Neural crest cell (in vitro differentiated cells): ENCODE data around the gene TERF2IP. TPM values are rescaled to one million over a fixed set of nuclear protein-coding genes. Genes with fewer than 3 reads are reported as not detected.

Source experiments
- DNase-seq: peaks from one replicate; pipeline ENCODE4 v3.0.0; 2021; ENCODE audit warnings: low read depth, mixed read lengths, low spot score
- H3K27ac Mint-ChIP-seq: one replicate; pipeline ENCODE4 v1.8.0; 2021; ENCODE audit warnings: mild to moderate bottlenecking, mixed read lengths; ENCODE audit not compliant: unreplicated experiment
- H3K27me3 Mint-ChIP-seq: 2 replicates; pipeline ENCODE4 v1.8.0; 2021; ENCODE audit warnings: low read depth, mild to moderate bottlenecking, mixed read lengths
- H3K36me3 Mint-ChIP-seq: 2 replicates; pipeline ENCODE4 v1.8.0; 2021; ENCODE audit warnings: low read depth, mild to moderate bottlenecking, mixed read lengths
- H3K4me1 Mint-ChIP-seq: 2 replicates; pipeline ENCODE4 v1.8.0; 2021; ENCODE audit warnings: mixed read lengths
- H3K4me3 Mint-ChIP-seq: one replicate; pipeline ENCODE4 v1.8.0; 2021; ENCODE audit warnings: mild to moderate bottlenecking, mixed read lengths
- H3K9me3 Mint-ChIP-seq: 2 replicates; pipeline ENCODE4 v1.8.0; 2021; ENCODE audit warnings: mixed read lengths
- total RNA-seq: library from RNA; stranded (reverse); gene quantifications from 2 replicates; pipeline ENCODE4 v1.2.1, GENCODE V29; 2021
- TF ChIP-seq, protein P1 (sequence below): fragments of 200-600 bp; sonication (generic); conservative IDR thresholded peaks from 2 replicates; pipeline ENCODE4 v1.5.0; 2021; ENCODE audit warnings: antibody characterized with exemption, mild to moderate bottlenecking

TERF2IP gene
- total RNA-seq, 1 donor from 2014 or later: 47.2 TPM

DNA sequence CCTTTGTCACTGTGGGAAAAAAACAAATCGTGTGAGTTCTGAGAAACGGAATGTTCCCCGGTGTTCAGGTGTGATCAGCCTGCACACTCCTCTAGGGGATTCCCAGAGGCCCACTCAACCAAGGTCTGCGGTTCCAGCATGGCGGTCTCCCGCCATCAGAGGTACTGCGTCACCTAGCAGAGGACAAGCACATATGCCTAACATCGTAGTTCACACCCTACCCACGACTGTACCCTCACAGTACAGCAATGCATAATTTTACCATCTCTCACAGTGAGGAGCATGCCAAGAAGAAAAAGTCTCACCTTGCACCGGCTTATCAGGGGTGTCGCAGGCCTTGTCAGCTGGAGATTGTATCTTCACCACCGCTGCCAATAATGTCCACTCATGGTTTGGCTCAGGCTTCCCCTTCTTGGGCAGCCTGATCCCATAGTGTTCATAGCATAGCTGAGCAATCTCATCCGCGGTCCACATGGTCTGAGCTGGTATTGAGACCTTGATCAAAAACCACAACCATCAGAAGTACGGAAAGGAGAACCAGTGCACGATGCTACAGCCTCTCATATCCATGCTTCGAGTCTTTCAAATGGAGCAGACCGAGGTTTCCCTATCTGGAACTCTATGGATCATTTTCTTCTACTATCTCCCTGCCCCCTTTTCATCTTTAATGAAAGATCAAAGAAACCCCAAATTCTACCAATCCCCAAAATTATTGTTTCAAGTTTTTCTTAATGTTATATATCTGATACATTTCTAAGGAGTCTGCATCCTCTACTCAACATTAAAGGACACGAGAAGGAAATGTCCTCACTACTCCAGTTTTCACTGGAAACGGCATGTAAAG is 27.0 kb upstream of the TERF2IP start:
- no peaks in the 10 kb centered on the region for H3K9me3 Mint-ChIP-seq
- peak overlapping the region; percentile 99 for H3K4me3 Mint-ChIP-seq
- DNase-seq: no peak
- no peaks in the 10 kb centered on the region for H3K27me3 Mint-ChIP-seq
- H3K4me1 Mint-ChIP-seq: peaks cover 29% of the 10 kb centered on the region
- H3K36me3 Mint-ChIP-seq: peaks cover 16% of the 10 kb centered on the region
- TF ChIP-seq, protein P1, sequence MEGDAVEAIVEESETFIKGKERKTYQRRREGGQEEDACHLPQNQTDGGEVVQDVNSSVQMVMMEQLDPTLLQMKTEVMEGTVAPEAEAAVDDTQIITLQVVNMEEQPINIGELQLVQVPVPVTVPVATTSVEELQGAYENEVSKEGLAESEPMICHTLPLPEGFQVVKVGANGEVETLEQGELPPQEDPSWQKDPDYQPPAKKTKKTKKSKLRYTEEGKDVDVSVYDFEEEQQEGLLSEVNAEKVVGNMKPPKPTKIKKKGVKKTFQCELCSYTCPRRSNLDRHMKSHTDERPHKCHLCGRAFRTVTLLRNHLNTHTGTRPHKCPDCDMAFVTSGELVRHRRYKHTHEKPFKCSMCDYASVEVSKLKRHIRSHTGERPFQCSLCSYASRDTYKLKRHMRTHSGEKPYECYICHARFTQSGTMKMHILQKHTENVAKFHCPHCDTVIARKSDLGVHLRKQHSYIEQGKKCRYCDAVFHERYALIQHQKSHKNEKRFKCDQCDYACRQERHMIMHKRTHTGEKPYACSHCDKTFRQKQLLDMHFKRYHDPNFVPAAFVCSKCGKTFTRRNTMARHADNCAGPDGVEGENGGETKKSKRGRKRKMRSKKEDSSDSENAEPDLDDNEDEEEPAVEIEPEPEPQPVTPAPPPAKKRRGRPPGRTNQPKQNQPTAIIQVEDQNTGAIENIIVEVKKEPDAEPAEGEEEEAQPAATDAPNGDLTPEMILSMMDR: no peak
- H3K27ac Mint-ChIP-seq: no peak overlapping the region

DNA sequence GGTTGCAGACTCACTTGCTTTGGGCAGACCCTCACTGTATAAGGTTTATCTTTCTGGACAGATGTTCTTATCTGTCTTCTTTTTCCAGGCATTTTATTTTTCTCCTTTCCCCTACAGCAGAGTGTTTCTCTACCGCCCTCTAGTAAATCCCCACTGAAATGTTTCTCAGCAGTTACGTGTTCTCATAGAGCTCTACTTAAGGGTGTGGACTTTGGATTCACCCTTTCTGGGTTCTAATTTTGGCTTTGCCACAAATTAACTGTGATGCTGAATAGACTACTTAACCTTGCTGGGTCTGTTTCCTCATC is 26.4 kb upstream of the TERF2IP start:
- Mint-ChIP-seq H3K27ac (no peak overlapping the region), H3K9me3 (no peaks in the 10 kb centered on the region), H3K4me1 (peaks cover 29% of the 10 kb centered on the region), H3K36me3 (peaks cover 20% of the 10 kb centered on the region), H3K4me3 (peak overlapping the region; percentile 99), H3K27me3 (no peaks in the 10 kb centered on the region)
- TF ChIP-seq, protein P1: peak; percentile 62
- no peak for DNase-seq

DNA sequence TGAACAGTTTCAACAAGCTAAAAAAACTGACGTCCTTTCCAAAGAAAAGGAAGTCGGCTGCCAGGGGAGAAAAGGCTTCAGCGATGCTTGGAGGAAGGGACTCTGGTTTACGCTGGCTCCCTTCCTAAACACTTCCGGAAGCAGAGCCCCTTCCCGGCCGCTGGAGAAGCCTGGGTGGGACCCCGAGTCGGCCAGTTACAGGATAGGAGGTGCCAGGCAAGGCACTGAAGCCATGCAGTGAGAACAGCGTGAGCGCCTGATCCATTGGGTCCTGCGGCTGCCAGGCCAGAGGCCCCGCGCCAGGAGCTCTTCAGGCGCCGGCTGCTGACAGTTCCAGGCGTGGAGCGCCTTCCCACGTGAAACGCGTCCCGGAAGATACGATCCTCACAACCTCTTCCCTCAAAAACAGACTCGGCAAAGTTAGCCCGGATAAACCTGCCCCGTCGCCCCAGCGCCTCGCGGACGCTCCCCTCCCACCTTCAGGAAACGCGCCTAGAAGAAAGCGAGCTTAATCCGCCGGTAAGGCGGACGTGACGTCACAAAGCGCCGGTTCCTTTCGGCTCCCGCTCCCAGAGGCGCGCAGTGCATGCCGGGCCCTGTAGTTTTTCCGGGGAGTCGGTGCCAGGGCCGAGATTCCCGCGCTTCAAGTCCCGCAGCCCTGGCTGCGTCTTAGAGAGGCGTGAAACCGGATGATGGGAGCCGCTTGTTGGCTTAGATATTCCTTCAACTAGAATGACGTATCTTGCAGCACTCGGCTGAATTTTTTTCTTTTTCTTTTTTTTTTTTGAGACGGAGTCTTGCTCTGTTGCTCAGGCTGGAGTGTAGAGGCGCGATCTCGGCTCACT is 24.6 kb upstream of the TERF2IP start, which contains the start of gene ADAT1:
Gene ADAT1, minus strand, starts transcription at position 521 of the 845 bp plus-strand sequence. CDS start 2,482 bp downstream, outside the sequence.
- TF ChIP-seq, protein P1: no peak
- peak within 1 kb of the TSS; percentile 99 for H3K27ac Mint-ChIP-seq
- H3K36me3 Mint-ChIP-seq: peaks cover 20% of the 10 kb centered on the region
- peaks cover 29% of the 10 kb centered on the region for H3K4me1 Mint-ChIP-seq
- peak within 1 kb of the TSS; percentile 99 for H3K4me3 Mint-ChIP-seq
- DNase-seq: peak; percentile 93
- no peaks in the 10 kb centered on the region for H3K27me3 Mint-ChIP-seq
- H3K9me3 Mint-ChIP-seq: no peaks in the 10 kb centered on the region

DNA sequence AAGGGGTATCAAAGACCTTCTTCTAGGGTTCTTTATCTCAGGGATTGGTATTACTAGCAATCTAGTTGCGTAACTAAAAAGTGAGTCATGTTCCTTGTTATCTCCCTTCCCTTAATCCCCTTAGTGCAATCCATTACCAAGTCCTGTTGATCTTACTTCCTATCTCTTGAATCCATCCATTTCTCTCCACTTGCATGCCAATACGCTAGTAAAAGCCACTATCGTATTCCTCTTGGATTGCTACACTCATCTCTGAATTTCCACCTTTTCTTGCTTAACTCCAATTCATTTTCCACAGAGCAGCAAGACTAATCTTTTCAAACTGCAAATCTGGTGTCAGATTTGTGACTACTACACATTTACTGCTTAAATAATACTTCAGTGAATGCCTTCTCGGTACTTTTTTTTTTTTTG is 22.6 kb upstream of the TERF2IP start:
- Mint-ChIP-seq H3K27me3 (no peaks in the 10 kb centered on the region), H3K27ac (no peak overlapping the region), H3K4me1 (peaks cover 29% of the 10 kb centered on the region), H3K36me3 (peaks cover 18% of the 10 kb centered on the region), H3K4me3 (peak overlapping the region; percentile 21), H3K9me3 (no peaks in the 10 kb centered on the region)
- no peak for DNase-seq
- TF ChIP-seq, protein P1: no peak

DNA sequence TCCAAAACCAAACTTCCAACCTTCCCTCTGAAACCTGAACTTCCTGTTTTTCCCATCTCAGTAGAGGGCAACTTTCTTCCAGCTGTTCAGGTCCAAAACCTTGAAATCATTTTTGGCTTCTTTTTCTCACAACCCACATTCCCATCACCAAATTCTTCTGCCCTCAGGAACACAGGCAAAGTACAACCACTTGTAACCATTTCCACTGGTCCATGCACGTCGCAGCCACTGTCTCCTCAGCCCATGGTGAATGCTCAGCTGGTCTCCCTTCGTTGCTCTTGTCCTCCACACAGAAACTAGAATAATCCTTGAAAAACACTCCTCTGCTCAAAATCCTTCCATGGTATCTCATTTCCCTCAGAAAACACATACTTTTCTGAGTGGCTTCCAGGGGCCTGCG is 20.8 kb upstream of the TERF2IP start:
- no peak overlapping the region for H3K27ac Mint-ChIP-seq
- H3K36me3 Mint-ChIP-seq: peaks cover 17% of the 10 kb centered on the region
- no peak for DNase-seq
- H3K27me3 Mint-ChIP-seq: no peaks in the 10 kb centered on the region
- H3K4me1 Mint-ChIP-seq: peaks cover 16% of the 10 kb centered on the region
- H3K9me3 Mint-ChIP-seq: no peaks in the 10 kb centered on the region
- TF ChIP-seq, protein P1: no peak
- H3K4me3 Mint-ChIP-seq: peak overlapping the region; percentile 18
